Measurements from ENCODE around the gene HNRNPM. TPM values are rescaled to one million over a fixed set of nuclear protein-coding genes. Genes with fewer than 3 reads are reported as not detected.
"Not testable (repeated sequence)": the region's sequence is repeated elsewhere in the genome, so short reads cannot be mapped to it uniquely, and the experiment has no call there.

Gene HNRNPM
- total and polyA plus RNA-seq, 7 donors: 53.2 to 146 (median 91.8) TPM

- no peak for TF ChIP-seq CTCF (IDR thresholded peaks at IDR 0.05)
- Histone ChIP-seq H3K27ac (no peak overlapping the region), H3K9me3 (no peaks in the 10 kb centered on the region), H3K36me3 (ENCODE audit: insufficient read depth in 1 of 2, low read depth in 1 of 2) (peaks cover 5 to 54% of the 10 kb centered on the region in 2 donors), H3K27me3 (ENCODE audit: insufficient read depth in 3 of 3, low read length in 2 of 3) (no peaks in the 10 kb centered on the region), H3K4me1 (no peaks in the 10 kb centered on the region), H3K4me3 (no peak overlapping the region)
- WGBS, 3 donors: 72 to 78% (median 74%) methylated on average over 18 of the region's 18 CpGs
- intact Hi-C loops (cut with DNase I): no loop called here
- DNase-seq (peak in 1 of 2 donors; percentile 47), ATAC-seq (peak in 3 of 4 donors; percentile 29 to 62 (median 30))
Measured at GRCh38 chr19:8404391-8405151, 40.2 kb upstream of the HNRNPM start.

- ATAC-seq; H3K27ac ChIP-seq; H3K9me3 ChIP-seq; H3K36me3 ChIP-seq (ENCODE audit: insufficient read depth in 1 of 2, low read depth in 1 of 2); DNase-seq; H3K27me3 ChIP-seq (ENCODE audit: insufficient read depth in 3 of 3, low read length in 2 of 3); H3K4me1 ChIP-seq; H3K4me3 ChIP-seq: not testable (repeated sequence)
- intact Hi-C loops (cut with DNase I): loop anchor here (5.0 kb wide), 2 partner anchors 37 to 167 kb away; partner anchors contain the start of gene MYO1F (in 1 of the 2)
- 79 to 82% (median 81%) methylated on average over 13 of the region's 13 CpGs for WGBS, 3 donors
Measured at GRCh38 chr19:8410718-8411117, 34.1 kb upstream of the HNRNPM start.

GRCh38 chr19:8412783-8413628 lies 31.8 kb upstream of the HNRNPM start, which contains the start of gene MARCHF2:
TSS of gene MARCHF2 (plus strand) at chr19:8413305. CDS start at chr19:8421841, 8,536 bp downstream.
- peak within 1 kb of the TSS; percentile 92 for H3K4me3 ChIP-seq
- peak; percentile 52 for TF ChIP-seq CTCF (IDR thresholded peaks at IDR 0.05)
- DNase-seq (peak; percentile 97 to 99), ATAC-seq (peak; percentile 99 to 100 (median 99))
- H3K27me3 ChIP-seq (ENCODE audit: insufficient read depth in 3 of 3, low read length in 2 of 3): no peaks in the 10 kb centered on the region
- peaks cover 0 to 2% of the 10 kb centered on the region in 2 donors for H3K36me3 ChIP-seq (ENCODE audit: insufficient read depth in 1 of 2, low read depth in 1 of 2)
- H3K27ac ChIP-seq: peak within 1 kb of the TSS; percentile 87
- H3K9me3 ChIP-seq: no peaks in the 10 kb centered on the region
- 2 to 7% (median 3%) methylated on average over 51 to 89 of the region's 89 CpGs for WGBS, 3 donors
- peaks cover 16% of the 10 kb centered on the region for H3K4me1 ChIP-seq
- intact Hi-C loops (cut with DNase I): loop anchor here (1.0 to 5.0 kb wide), 4 partner anchors 34 to 164 kb away; partner anchors contain the start of gene MYO1F (in 1 of the 2)

GRCh38 chr19:8413629-8413995 lies 31.2 kb upstream of the HNRNPM start:
- no peak for DNase-seq
- no peak for TF ChIP-seq CTCF (IDR thresholded peaks at IDR 0.05)
- peak overlapping the region; percentile 87 for H3K27ac ChIP-seq
- H3K27me3 ChIP-seq (ENCODE audit: insufficient read depth in 3 of 3, low read length in 2 of 3): no peaks in the 10 kb centered on the region
- intact Hi-C loops (cut with DNase I): loop anchor here (1.0 to 5.0 kb wide), 4 partner anchors 34 to 164 kb away; partner anchors contain the start of gene MYO1F (in 1 of the 2)
- no peak for ATAC-seq
- peak overlapping the region; percentile 92 for H3K4me3 ChIP-seq
- H3K36me3 ChIP-seq (ENCODE audit: insufficient read depth in 1 of 2, low read depth in 1 of 2): peaks cover 0 to 2% of the 10 kb centered on the region in 2 donors
- peaks cover 21% of the 10 kb centered on the region for H3K4me1 ChIP-seq
- H3K9me3 ChIP-seq: no peaks in the 10 kb centered on the region
- 15 to 26% (median 16%) methylated on average over 3 of the region's 3 CpGs for WGBS, 3 donors

GRCh38 chr19:8416796-8417195 lies 28.0 kb upstream of the HNRNPM start:
- no peak overlapping the region for H3K4me3 ChIP-seq
- peaks cover 21% of the 10 kb centered on the region for H3K4me1 ChIP-seq
- TF ChIP-seq CTCF (IDR thresholded peaks at IDR 0.05): no peak
- H3K9me3 ChIP-seq: no peaks in the 10 kb centered on the region
- H3K36me3 ChIP-seq (ENCODE audit: insufficient read depth in 1 of 2, low read depth in 1 of 2): peaks cover 0 to 6% of the 10 kb centered on the region in 2 donors
- DNase-seq: no peak
- no peaks in the 10 kb centered on the region for H3K27me3 ChIP-seq (ENCODE audit: insufficient read depth in 3 of 3, low read length in 2 of 3)
- intact Hi-C loops (cut with DNase I): no loop called here
- no peak overlapping the region for H3K27ac ChIP-seq
- no peak for ATAC-seq
- WGBS, 3 donors: 53 to 79% (median 69%) methylated on average over 4 of the region's 4 CpGs

Data from psoas muscle (tissue), 8 donors.